Measurements from ENCODE around the gene ZNF563.

- no peak for TF ChIP-seq CTCF (IDR thresholded peaks at IDR 0.05; ENCODE audit: control extremely low read depth in 1 of 3, insufficient read depth in 1 of 3, low read depth in 1 of 3, low read length in 3 of 3)
- TF ChIP-seq POLR2A (IDR thresholded peaks at IDR 0.05; ENCODE audit: control extremely low read depth in 1 of 2, low read depth in 2 of 2, low read length in 2 of 2), result no peak
- TF ChIP-seq JUND (IDR thresholded peaks at IDR 0.05; ENCODE audit: low read length), result no peak
- no peak for TF ChIP-seq MAX (IDR thresholded peaks at IDR 0.05)
- no peak for TF ChIP-seq SIN3A (conservative IDR thresholded peaks at IDR 0.05 in 1 of 2, IDR thresholded peaks at IDR 0.05 in 1 of 2; ENCODE audit: low read depth in 1 of 2, low read length in 2 of 2)
- no peak for TF ChIP-seq POLR2AphosphoS5 (IDR thresholded peaks at IDR 0.05; ENCODE audit: low read depth, low read length)
- no peak for TF ChIP-seq RAD21 (IDR thresholded peaks at IDR 0.05 in 1 of 2, conservative IDR thresholded peaks at IDR 0.05 in 1 of 2; ENCODE audit: low read depth in 2 of 2, low read length in 2 of 2)
- TF ChIP-seq CHD7 (IDR thresholded peaks at IDR 0.05; ENCODE audit: insufficient replicate concordance, low read length), result no peak
- TF ChIP-seq EZH2 (IDR thresholded peaks at IDR 0.05; ENCODE audit: low read depth, low read length, severe bottlenecking), result no peak
- TF ChIP-seq CEBPB (IDR thresholded peaks at IDR 0.05; ENCODE audit: low read depth, low read length), result no peak
- no peak for TF ChIP-seq YY1 (IDR thresholded peaks at IDR 0.05; ENCODE audit: low read depth, low read length)
- TF ChIP-seq SRF (IDR thresholded peaks at IDR 0.05; ENCODE audit: low read depth, low read length), result no peak
These were observed 16.9 kb upstream of the ZNF563 start for GRCh38 chr19:12350185-12350889.
